Measurements from ENCODE around the gene MMP15. TPM values are rescaled to one million over a fixed set of nuclear protein-coding genes. Genes with fewer than 3 reads are reported as not detected.

The MMP15 gene
- total RNA-seq, 1 experiment from 2014 or later, result 11.7 TPM

DNA sequence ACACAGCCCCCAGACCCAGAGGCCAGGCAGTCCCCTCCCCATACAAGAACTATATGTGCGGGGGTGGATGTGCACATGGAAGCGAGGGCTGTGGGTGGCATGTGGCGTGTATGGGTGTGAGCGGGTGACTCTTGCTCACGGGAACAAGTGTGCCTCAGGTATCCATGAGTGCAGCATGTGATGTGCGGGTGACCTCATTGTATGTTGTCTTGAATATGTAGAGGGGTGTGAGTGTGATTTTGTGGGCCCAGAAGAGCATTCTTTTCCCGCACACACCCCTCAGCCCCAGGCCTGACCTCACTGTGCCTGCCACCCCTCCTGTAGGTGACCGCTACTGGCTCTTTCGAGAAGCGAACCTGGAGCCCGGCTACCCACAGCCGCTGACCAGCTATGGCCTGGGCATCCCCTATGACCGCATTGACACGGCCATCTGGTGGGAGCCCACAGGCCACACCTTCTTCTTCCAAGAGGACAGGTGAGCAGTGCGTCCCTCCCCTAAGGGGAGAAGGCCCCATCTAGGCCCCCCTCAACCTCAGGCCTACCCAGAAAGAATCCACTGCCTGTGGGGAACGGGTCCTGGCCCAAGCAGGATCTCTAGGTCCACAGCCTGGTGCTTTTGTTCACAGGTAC is 17.4 kb downstream of the MMP15 start:
- in situ Hi-C loops (cut with HindIII; ENCODE audit: low pct_unique_long_range_greater_than_20kb, low sequenced_read_pairs), result no loop called here
- DNase-seq (ENCODE audit: low read depth), result no peak

DNA sequence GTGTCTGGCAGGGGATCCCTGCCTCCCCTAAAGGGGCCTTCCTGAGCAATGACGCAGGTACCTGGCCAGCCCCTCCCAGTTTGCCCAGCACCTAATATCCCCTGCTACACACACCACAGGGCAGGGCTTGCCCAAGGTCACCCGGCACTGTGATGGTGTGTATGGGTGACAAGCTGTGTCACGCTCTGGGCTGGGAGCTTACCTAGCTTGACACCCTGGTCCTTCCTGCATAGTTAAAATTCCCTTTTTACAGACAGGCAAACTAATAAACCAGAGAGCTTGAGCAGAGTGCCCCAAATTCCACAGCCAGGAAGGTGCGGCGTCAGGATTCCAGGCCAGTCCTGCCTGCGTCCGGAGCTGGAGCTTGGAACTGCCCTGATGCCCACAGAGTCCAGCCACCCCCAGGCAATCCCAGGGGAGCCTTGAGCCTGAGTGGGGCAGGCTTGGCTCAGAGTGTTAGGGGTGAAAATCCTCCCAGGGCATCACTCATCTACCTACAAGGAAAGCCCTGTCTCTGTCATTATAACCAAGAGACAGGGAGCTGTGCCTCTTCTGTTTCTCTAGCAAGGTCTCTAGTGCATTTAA is 18.1 kb downstream of the MMP15 start:
- DNase-seq (ENCODE audit: low read depth), result no peak
- in situ Hi-C loops (cut with HindIII; ENCODE audit: low pct_unique_long_range_greater_than_20kb, low sequenced_read_pairs), result no loop called here

DNA sequence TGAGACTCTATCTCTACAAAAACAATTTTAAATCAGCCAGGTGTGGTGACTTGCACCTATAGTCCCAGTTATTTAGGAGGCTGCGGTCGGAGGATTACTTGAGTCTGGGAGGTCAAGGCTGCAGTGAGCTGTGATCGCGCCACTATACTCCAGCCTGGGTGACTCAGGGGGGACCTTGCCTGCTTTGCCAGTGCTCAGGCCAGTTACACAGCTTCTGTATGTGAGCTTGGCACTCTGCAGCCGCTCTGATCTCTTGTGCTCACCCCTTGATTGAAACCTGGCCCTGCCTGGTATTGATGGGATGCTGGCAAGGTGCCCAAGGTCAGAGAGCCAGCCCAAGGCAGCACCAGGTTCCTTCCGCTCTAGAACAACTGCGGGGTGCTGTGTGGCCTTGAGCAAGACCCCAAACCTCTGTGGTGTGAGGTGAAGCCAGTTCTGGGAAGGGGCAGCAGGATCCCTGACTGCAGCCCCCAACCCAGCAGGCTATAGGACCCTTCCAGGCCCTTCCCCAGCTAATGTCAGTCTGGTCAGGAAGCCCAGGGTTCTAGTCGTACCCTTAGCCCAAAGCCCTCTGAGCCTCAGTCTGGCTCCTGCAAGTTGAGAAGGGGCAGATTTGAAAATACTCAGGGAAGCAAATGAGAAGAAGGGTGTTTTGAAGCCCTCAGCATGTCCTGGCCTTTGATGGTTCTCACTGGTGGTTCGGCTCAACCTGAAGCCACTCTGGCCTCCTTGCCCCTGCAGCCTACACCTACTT is 18.9 kb downstream of the MMP15 start:
- in situ Hi-C loops (cut with HindIII; ENCODE audit: low pct_unique_long_range_greater_than_20kb, low sequenced_read_pairs), result no loop called here
- no peak for DNase-seq (ENCODE audit: low read depth)

DNA sequence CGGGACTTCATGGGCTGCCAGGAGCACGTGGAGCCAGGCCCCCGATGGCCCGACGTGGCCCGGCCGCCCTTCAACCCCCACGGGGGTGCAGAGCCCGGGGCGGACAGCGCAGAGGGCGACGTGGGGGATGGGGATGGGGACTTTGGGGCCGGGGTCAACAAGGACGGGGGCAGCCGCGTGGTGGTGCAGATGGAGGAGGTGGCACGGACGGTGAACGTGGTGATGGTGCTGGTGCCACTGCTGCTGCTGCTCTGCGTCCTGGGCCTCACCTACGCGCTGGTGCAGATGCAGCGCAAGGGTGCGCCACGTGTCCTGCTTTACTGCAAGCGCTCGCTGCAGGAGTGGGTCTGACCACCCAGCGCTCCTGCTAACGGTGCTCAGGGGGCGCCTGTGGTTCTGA is 19.5 kb downstream of the MMP15 start:
- in situ Hi-C loops (cut with HindIII; ENCODE audit: low pct_unique_long_range_greater_than_20kb, low sequenced_read_pairs), result no loop called here
- DNase-seq (ENCODE audit: low read depth), result no peak

DNA sequence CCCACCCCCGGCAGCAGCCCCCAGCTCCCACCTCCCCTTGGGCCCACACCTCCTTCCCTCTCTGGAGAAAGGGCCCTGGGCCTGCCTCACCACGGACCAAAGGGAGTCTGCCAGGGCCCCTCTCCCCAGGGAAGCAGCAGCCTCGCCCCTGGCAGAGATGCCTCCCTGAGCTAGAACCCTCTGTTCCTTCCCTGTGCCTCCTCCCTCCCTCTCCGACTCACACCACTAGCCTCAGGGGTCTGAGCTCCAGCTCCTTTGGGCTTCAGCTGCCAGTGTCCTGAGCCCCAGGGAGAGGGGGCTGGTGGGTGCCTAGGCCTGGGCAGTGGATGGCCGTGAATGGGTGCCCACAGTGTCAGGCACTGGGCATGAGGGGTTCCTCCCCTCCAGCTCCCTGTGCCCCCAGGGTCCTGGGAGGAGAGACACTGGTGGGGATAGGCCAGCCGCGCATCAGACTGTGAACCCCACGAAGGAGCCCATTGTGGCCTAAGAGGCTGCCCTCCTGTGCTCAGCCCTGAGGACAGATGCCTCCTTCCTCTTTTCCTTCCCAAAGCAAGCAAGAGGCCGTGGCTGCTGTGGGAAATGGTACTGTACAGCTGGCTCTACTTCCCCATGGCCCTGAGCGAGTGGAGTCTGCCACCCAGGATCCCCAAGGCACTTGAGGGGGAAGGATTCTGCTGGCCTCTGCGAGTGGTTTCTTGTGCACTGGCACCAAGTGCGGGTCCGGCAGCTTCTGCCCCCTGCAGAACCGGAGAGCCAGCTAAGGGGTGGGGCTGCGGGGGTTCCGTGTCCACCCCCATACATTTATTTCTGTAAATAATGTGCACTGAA is 20.7 kb downstream of the MMP15 start:
- no peak for DNase-seq (ENCODE audit: low read depth)
- in situ Hi-C loops (cut with HindIII; ENCODE audit: low pct_unique_long_range_greater_than_20kb, low sequenced_read_pairs), result no loop called here

DNA sequence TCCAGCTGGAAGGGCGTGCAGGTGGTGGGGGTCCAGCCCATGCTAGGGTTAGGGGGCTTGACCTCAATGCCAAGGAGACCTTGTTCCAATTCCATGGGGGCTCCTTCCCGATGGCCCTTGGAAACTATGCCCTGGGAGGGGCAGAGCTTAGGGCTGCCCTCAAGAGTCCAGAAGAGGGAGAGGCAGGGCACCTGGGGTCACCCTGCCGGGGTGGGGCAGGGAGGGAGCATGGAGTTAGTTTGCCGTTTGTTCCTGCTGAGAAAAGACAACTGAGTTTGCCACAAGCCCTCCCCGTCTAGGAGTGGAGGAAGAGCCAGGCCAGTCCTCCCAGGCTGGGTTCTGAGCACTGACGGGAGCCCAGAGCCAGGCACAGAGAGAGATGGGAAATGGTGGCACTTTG is 21.4 kb downstream of the MMP15 start:
- in situ Hi-C loops (cut with HindIII; ENCODE audit: low pct_unique_long_range_greater_than_20kb, low sequenced_read_pairs), result no loop called here
- no peak for DNase-seq (ENCODE audit: low read depth)

DNA sequence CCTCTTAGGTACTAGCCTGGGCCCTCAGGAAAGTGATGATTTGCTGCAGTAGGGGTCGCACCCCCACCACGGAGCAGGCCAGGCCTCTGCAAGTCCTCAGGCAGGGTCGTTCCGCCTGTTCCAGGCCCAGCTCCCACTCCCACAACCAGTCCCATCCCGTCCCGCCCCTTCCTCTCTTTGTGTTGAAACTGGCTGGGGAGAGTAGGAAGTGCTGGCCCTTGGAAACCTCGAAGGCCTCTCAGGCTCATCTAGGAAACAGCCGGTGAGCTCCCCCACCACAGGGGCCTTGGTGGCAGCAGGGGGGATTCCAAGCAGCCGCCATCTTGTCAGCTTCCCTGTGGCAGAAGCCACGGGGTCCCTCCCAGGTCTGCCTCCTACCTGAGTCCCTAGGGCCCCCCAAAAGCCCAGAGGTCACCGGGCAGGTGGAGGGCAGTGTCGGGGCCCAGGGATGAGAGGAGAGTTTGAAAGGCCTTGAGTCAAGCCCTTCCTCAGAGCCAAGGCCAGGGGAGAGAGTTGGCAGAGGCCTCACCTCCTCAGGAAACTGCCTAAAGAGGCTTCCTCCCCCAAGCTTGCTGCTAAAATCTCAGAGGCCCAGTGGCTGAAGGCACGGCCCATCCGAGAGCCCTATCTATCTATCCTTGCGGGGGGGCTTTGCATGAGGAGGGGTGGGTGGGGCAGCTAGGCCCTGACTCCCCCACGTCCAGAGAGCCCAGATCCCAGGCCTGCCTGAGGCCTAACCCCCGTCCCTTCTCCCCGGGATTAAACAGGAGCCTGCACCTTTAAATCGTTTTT is 22.2 kb downstream of the MMP15 start:
- DNase-seq (ENCODE audit: low read depth), result no peak
- in situ Hi-C loops (cut with HindIII; ENCODE audit: low pct_unique_long_range_greater_than_20kb, low sequenced_read_pairs), result no loop called here

DNA sequence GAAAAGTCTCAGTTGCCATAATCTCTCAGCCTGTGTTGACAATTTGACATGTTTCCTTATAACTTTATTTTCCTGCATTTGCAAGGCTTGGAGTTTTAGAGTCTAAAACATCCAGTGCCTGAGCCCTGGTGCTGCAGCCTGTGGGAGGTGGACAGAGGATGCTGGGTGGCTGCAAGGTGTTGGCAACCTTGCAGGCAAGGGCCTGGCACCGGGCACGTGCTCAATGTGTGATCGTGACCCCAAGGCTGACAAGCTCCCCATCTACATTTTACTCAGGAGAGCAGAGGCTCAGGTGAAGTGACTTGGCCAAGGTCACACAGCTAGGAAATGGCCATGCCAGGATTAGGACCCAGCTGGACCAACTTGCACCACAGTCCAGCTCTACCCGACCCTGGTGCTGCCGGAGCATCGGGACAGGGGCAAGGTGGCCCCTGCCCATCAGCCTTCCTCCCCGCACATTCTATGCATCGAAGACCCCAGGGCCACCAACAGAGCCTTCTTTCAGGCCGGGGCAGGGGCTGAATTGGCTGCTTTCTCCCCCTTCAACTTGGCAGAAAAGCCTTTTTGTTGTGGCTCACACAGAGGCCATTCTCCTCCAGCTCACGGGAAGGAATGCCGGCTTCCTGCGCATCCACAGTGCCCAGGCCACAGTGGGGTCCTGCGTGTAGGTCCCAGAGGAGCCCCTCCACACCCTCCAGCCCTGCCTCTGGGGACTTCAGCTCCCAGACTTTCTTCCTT is 23.1 kb downstream of the MMP15 start:
- in situ Hi-C loops (cut with HindIII; ENCODE audit: low pct_unique_long_range_greater_than_20kb, low sequenced_read_pairs), result no loop called here
- DNase-seq (ENCODE audit: low read depth), result no peak

DNA sequence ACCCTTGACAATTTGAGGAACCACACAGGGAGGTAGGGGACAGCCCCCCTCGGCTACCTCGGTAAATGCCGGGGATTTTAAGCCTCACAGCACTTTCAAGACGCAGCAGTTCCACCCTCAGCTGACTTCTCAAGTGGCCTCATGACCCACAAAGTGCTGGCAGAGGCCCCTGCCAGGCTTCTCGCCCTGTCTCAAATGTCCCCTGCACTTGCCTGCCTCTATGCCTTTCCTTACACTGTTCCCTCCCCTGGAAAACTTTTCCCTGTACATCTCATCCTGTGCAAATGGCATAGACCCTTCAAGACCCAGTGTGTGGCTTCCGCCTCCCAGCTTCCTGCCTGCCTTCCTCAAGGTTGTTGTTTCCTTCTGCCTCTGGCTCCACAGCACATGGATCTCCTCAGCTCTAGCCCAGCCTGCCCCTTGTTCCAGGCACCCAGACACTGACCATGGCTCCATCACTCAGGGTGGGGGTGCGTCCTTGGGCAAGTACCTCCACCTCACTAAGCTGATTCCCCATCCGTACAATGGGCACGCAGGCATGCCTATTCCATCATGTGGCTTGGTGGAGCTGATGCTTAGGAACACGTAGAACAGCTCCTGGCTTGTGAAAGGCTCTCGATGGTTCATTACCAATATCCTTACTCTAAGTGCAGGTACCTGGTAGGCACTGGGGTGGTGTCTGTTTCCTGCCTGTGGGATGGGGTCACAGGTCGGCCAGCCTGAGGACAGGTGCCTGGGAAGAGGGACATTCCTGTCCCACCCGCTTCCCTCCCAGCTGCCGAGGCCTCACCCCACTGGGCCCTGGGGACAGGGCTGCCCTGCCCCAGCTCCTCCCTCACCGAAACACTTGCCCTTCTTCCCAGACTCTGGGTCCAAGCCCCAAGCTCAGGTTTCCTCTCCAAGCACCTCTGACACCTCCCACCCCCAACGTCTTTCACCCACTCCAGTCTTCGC is 24.0 kb downstream of the MMP15 start:
- in situ Hi-C loops (cut with HindIII; ENCODE audit: low pct_unique_long_range_greater_than_20kb, low sequenced_read_pairs), result no loop called here
- DNase-seq (ENCODE audit: low read depth), result no peak

DNA sequence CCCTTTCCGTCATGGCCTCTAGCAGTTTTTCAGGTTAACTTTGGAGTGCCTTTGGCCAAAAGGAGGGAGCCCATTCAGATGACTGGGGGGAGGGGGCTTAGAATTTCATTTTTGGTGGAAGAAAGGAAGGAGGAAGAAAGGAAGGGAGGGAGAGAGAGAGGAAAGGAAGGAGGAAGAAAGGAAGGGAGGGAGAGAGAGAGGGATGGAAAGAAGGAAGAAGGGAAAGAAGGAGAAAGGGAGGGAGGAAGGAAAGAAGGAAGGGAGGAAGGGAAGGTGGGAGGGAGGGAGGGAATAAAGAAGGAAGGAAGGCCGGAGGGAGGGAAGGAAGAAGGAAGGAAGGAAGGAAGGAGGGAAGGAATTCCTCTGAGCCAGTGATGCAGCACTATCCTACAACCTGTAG is 25.7 kb downstream of the MMP15 start:
- in situ Hi-C loops (cut with HindIII; ENCODE audit: low pct_unique_long_range_greater_than_20kb, low sequenced_read_pairs), result no loop called here
- no peak for DNase-seq (ENCODE audit: low read depth)

DNA sequence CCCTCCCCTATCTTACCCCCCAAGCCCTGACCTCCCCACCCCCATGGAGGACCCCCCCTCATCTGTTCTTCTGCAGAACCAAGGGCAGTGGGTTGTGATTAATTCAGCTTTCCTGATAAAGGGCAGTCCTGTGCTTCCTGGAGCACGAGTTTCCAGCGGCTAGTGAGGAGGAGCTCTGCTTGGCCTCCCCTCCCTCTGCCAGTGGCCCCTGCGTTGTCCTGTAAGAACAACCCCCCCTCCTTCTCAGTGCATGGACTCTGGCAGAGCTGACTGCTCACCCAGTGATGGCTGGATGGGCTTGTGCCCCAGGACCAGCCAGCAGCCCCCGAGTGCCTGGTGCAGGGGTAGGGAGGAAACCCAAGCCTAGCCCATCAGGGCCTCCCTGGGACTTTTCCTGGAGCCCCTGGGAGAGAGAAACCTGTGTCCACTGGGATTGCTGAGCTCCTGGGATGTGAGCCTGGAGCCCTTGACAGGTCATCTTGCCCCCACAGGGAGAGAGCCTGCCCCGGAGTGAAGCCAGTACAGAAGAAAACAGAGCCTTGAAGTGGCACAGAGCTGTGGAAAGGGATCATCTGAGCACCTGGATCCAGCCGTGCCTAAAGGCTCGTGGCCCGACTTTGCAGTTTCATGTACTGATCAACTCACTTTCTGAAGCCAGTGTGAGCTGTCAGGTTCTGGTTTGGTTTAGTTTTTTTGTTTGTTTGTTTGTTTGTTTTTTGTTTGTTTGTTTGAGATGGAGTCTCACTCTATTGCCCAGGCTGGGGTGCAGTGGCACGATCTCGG is 26.5 kb downstream of the MMP15 start:
- no peak for DNase-seq (ENCODE audit: low read depth)
- in situ Hi-C loops (cut with HindIII; ENCODE audit: low pct_unique_long_range_greater_than_20kb, low sequenced_read_pairs), result no loop called here

DNA sequence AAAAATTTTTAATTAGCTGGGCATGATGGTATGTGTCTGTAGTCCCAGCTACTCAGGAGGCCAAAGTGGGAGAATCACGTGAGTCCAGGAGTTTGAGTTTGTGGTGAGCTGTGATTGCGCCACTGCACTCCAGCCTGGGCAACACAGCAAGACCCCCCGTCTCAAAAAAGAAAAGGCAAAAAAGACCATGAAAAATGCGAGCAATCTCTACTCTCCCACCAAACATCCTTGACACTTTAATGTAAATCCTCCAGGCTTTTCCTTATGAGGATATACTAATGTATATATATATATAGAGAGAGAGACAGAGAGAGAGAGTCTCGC is 28.1 kb downstream of the MMP15 start:
- in situ Hi-C loops (cut with HindIII; ENCODE audit: low pct_unique_long_range_greater_than_20kb, low sequenced_read_pairs), result no loop called here
- no peak for DNase-seq (ENCODE audit: low read depth)

DNA sequence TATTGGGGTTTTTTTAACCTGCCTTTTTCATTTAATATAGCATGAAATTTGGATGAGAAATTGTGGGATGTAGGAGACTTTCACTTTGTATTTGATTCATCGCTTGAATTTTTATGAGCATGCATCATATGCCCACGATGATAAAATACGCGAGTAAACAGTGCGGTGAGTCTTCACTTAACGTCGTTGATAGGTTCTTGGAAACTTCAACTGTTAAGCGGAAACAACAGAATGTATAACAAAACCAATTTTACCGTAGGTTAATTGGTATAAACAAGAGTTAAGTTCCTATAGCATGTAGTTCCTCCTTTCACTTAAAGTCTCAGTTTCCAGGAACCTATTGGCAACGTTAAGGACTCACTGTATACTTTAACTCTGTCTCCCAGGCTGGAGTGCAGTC is 28.7 kb downstream of the MMP15 start:
- in situ Hi-C loops (cut with HindIII; ENCODE audit: low pct_unique_long_range_greater_than_20kb, low sequenced_read_pairs), result no loop called here
- DNase-seq (ENCODE audit: low read depth), result no peak

DNA sequence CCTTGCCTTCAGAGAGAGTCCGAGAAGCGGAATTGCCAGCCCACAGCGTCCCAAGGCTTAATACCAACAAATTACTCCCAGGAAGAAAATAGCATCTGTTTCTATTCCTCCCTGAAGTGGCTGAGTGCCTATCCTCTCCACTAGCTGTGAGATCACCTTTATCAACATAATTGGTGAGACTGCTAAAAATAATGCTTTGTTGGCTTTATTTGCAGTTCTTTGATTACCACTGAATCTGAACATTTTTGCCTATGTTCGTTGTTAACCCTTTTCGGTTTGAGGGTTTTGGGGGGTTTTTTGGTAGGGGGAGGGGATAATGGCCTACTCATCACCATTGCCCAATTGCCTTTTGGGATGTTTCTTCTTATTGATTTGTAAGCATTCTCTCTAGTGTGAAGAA is 31.0 kb downstream of the MMP15 start:
- in situ Hi-C loops (cut with HindIII; ENCODE audit: low pct_unique_long_range_greater_than_20kb, low sequenced_read_pairs), result no loop called here
- no peak for DNase-seq (ENCODE audit: low read depth)

DNA sequence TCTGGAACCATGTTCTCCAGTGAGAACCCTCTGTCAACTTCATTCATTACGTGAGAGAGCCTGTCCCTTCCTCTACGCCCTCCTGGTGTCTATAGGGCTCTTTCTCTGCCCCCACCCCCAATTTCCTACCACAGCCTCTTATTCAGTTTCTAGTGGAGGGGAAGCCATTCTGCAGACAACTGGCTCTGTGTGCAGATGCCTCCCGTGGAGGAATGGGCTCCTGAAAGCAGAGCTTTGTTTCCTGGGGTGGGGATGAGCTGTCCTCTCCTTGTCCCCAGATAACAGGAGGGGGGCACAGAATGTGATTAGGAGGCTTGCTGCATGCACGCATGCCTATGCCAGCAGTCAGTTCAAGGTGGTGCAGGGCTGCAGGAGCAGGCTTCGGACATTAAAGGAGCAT is 31.6 kb downstream of the MMP15 start:
- DNase-seq (ENCODE audit: low read depth), result no peak
- in situ Hi-C loops (cut with HindIII; ENCODE audit: low pct_unique_long_range_greater_than_20kb, low sequenced_read_pairs), result no loop called here

DNA sequence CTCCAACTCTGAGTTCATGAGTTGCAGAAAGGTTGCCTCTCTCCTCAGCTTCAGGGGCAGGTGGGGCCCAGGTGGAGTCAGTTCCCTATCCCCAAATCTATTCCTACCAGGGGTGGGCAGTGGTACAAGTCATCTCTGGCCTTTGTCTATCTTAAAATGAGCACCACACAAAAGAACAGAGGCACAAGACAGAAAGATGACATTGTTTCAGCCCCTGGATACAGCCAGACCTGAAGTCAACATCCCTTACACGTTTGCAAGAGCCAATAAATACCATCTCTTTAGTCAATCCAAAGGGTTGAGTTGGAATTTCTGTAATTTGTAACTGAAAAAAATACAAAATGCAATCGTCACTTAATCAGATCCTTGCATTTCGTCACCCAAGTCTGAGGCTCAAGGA is 32.2 kb downstream of the MMP15 start:
- no peak for DNase-seq (ENCODE audit: low read depth)
- in situ Hi-C loops (cut with HindIII; ENCODE audit: low pct_unique_long_range_greater_than_20kb, low sequenced_read_pairs), result no loop called here

Data from Caki2 (cell line).